GM19043 (cell line): ENCODE results near the gene LHFPL5.

Source experiments
- ATAC-seq: cut with Tn5 transposase; IDR thresholded peaks from one replicate; pipeline ENCODE4 v1.9.1; 2021; ENCODE audit warnings: low read depth; ENCODE audit not compliant: unreplicated experiment

Gene LHFPL5

DNA sequence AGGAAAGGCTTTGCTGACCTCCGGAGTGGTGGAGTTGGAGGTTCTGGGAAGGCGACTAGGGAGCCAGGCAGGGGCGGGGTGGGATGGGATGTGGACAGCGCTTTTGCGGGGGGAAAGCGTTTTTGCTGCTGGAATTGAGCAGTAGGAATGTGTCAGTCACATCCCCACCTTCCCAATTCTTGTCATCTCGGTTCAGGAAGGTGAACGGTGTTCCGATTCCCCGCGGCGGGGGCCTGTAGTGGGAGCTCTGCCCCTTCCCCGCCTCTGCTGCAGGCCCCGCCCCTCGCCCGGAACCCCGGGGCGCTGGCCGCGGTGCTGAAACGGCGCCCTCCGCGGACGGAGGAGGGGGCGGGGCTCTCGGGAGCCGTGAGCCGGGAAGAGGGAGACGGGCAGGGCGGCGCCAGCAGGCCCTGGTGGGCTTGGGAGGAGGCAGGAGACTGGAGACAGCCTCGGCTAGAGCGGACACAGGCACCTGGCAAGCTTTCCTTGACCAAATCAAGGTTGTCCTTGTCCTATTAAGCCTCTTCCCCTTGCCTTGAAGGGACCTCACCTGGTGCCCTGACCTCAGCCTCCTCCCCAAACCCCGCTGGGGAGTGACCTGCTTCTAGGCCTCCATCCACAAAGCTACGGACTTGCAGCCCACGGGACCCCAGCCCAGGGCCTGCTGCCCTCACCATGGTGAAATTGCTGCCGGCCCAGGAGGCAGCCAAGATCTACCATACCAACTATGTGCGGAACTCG lies at the start of gene LHFPL5:
LHFPL5 (plus strand) TSS at position 357 of the 741 bp plus-strand sequence; CDS start at position 676, 319 bp downstream.
- ATAC-seq: no peak

DNA sequence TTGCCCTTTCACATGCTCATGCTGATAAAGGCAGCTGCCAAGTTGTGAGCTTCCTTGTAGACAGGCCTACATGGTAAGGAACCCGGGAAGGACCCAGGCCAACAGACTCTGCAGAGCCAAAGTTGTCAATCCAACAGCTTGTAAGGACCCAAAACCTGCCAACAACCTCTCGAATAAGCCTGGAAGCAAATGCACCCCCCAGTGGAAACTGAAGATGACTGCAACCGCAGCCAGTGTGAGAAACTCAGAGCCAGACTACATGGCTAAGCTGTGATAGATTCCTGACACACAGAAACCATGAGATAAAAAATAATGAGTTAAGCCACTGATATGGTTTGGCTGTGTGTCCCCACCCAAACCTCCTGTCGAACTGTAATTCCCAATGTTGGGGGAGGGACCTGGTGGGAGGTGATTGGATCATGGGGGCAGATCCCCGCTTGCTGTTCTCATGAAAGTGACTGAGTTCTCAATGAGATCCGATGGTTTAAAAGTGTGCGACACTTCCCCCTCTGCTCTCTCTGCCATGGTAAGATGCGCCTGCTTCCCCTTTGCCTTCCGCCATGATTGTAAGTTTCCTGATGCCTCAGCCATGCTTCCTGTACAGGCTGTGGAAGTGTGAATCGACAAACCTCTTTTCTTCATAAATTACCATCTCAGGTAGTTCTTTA lies 47.6 kb upstream of the LHFPL5 start:
- ATAC-seq: no peak

DNA sequence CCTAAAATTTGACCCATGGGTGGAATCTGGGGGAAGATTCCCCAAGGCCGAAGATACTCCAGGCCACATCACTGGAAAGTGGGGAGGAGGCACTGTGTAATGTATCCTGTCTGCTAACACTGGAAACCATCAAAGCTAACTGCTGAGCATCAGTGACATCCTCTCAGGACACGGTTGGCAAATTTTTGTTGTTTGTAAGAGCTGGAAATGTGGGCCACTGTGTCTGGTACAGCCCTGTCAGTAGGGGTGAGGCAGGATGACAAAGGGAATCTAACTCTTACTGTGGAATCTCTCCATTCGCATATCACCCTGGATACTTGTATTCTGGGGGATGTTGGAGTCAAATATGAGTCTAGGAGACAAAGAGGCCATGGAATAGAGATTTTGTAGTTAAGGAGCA lies 45.7 kb upstream of the LHFPL5 start:
- no peak for ATAC-seq

- no peak for ATAC-seq
These were observed 39.4 kb upstream of the LHFPL5 start for GRCh38 chr6:35765739-35766138.

DNA sequence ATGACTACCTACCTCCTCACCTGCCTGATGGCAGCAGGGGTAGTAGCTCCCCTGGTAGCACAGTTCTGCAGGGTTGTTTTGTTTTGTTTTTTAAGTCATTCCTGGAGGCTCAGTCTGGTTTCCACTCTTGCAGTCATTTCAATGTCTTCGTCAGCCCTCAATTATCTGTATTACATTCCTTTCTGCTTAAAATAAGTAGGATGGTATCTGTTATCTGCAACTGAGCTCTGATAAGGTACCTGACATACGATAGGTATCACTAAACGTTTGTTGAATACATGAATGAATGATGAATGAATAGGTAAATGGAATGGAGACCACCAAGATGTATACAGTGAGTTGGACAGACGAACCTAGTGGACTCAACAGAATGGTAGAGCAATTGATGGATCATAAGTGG lies 35.9 kb upstream of the LHFPL5 start:
- no peak for ATAC-seq

DNA sequence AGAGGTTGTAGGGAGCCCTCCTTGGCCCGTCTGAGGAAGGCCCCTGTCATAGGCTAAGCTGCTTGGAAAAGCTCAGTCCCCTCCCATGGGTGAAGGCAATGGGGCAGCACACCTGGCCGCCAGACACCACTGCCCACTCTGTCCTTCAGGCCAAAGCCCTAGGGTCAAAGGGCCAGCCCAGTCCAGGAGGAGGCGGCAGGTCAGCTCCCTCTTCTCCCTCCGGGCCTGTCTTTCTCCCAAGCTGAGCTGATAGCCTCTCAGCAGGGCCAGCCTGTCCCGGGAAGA lies 33.9 kb upstream of the LHFPL5 start:
- ATAC-seq: no peak

- no peak for ATAC-seq
These were observed 30.9 kb upstream of the LHFPL5 start for GRCh38 chr6:35774116-35774794.

DNA sequence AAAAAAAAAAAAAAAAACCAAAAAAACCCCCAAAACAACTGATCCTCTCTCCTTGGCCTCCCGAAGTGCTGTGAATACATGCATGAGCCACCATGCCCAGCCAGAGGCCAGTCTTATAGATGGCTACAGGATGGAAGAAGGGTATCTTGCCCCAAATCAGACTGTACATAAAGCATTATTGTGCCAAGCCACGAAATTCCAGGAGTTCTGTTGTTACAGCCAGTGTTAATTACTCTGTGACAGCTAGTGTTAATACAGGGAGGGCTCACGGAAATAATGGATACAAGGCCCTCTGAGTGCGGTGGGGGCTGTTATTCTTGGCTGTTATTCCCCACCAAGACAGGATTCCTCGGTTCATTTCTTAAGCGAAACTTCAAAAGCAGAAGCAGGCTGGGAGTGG lies 30.1 kb upstream of the LHFPL5 start:
- no peak for ATAC-seq

- ATAC-seq: no peak
These were observed 28.6 kb upstream of the LHFPL5 start, which contains the start of gene CLPSL2 for GRCh38 chr6:35776364-35777215. CLPSL2 (plus strand) TSS chr6:35776598; CDS start chr6:35776619, 21 bp downstream.

GRCh38 chr6:35777356-35778102 lies 27.6 kb upstream of the LHFPL5 start:
- no peak for ATAC-seq

DNA sequence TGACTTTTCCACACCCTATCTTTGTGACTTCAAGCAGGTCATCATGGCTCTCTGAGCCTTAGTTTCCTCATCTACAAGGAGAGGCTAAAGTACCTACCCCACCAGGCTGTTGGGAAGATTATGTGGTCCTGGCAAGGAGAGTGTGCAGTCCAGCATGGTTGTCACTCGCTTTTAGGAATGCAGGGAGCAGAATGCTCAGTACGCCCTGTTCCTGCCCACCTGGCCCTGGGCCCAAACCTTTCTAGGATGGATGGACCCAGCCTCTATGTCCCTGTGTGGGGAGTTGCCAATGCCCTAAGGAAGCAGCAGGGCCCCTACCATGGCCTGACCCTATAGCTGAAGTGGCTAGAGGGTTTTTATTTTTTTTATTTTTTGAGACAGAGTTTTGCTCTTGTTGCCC lies 26.7 kb upstream of the LHFPL5 start:
- ATAC-seq: no peak

- ATAC-seq: no peak
These were observed 24.4 kb upstream of the LHFPL5 start, which contains the start of gene CLPSL1 for GRCh38 chr6:35780719-35781118. CLPSL1 (plus strand) TSS chr6:35781019; CDS start chr6:35781111, 92 bp downstream.

DNA sequence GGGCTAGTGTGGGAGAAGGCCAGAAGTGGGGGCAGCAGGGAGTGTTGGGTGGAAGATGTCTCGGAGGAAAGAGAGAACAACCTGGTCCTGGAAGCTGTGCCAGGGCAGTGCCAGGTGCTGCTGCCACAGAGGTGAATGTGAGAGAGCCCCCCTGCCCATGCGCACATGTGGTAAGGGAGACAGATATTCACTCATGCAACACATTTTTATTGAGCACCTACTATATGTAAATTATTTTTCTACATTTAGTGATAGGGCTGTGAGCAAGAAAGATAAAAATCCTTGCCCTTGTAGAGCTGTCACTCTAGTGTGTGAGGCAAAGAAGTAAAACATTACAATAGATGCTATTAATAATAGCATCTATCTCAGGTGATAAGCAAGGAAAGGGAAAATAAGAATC lies 23.9 kb upstream of the LHFPL5 start:
- no peak for ATAC-seq

- no peak for ATAC-seq
These were observed 22.7 kb upstream of the LHFPL5 start for GRCh38 chr6:35782424-35782823.

DNA sequence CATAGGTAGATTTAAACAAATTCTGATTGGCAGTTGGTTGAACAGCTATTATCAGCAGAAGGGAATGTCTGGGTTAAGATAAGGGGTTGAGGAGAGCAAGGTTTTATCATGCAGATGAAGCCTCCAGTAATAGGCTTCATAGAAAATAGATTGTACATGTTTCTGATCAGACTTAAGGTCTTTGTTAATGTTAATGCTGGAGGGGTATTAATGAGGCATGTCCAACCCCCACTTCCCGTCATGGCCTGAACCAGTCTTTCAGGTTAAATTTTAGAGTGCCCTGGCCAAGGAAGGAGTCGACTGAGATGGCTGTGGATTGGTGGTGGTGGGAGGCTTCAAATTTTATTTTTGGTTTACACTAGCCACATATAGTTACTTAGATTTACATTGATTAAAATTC lies 21.0 kb upstream of the LHFPL5 start:
- ATAC-seq: no peak

DNA sequence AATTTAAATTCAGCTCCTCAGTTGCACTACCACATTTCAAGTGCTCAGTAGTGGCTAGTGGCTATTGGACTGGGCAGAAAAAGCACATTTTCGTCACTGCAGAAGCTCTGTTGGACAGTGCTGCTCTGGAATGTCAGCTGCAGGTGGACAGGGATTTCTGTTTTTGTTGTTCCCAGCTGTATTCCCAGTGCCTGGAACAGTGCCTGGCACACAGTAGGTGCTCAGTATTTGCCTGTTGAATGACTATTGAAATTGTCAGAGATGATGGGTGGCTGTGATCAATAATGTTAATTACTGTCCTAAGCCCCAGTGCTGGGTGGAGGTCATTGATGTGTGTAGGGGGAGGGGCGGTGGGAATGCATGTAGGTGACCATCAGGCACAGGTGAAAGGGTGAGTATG lies 18.9 kb upstream of the LHFPL5 start:
- ATAC-seq: no peak

- no peak for ATAC-seq
These were observed 18.3 kb upstream of the LHFPL5 start for GRCh38 chr6:35786810-35787209.

- ATAC-seq: no peak
These were observed 17.6 kb upstream of the LHFPL5 start for GRCh38 chr6:35787266-35788218.

DNA sequence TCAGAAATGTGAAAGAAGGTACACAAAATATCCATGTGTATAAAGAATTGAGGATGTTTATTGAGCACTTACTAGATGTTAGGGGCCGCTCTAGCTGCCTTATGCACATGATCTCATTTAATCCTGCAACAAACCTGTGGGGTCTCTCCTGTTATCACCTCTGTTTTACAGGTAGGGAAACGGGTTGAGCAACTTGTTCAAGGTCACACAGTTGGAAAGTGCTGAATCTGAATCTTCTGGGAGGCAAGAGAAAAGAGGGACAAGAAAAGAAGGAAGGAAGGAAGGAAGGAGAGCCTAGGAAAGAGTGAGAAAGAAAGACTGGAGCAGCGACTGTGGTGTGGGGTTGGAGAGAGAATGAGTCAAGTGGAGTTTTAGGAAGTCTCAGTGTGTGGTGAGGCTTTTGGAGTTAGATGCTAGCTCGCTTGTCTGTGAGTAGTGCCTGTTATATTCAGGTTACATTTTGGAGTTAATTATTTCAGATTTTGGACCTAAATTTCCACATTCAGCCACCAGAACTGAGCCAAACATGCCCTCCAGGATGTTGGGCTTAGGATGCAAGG lies 16.6 kb upstream of the LHFPL5 start:
- no peak for ATAC-seq
